B cell (primary cell): ENCODE measurements around the gene NDST3. TPM values are rescaled to one million over a fixed set of nuclear protein-coding genes. Genes with fewer than 3 reads are reported as not detected.

Experiments
- ATAC-seq: fragments of 200-7000 bp; cut with Tn5 transposase; one replicate; pipeline ENCODE4 v1.10.0; 2021; ENCODE audit warnings: low read depth, mild to moderate bottlenecking, moderate number of reproducible peaks, moderate library complexity
- CTCF ChIA-PET: fragments of 350-600 bp; sonication (Branson Sonifier 250); formaldehyde crosslinking; loops from one replicate; lab custom pipeline; 2021; ENCODE audit warnings: antibody characterized with exemption, inconsistent platforms; lab: Charles Lee
- POLR2A ChIA-PET: fragments of 350-600 bp; sonication (Branson Sonifier 250); formaldehyde crosslinking; loops from one replicate; lab custom pipeline; 2021; ENCODE audit warnings: antibody characterized with exemption; lab: Charles Lee
- DNase-seq: peaks from one replicate; pipeline ENCODE4 v3.0.0; 2013
- H2AFZ ChIP-seq: 2 replicates; pipeline ENCODE4 v1.6.1; 2012; ENCODE audit warnings: mild to moderate bottlenecking, low read depth, low read length; ENCODE audit not compliant: insufficient read depth, poor library complexity, severe bottlenecking
- H3K27ac ChIP-seq, 2 donors: 1 replicate in 1 of 2; 2 replicates in 1 of 2; pipeline ENCODE4 v1.5.1; 2012 to 2013; ENCODE audit warnings: low read length in 2 of 2, mild to moderate bottlenecking in 2 of 2, moderate library complexity in 1 of 2
- H3K27me3 ChIP-seq, 4 experiments: fragments of 200-600 bp in 1 of 4; sonication (generic) in 1 of 4; replicated peaks in 1 of 4; 1 replicate in 2 of 4; 2 replicates in 2 of 4; pipeline versions ENCODE4 v1.6.1 to v1.7.0; 2013 to 2016; ENCODE audit warnings: low read length in 3 of 4, mild to moderate bottlenecking in 2 of 4, mixed read lengths in 1 of 4, moderate library complexity in 1 of 4; ENCODE audit not compliant: insufficient read depth in 4 of 4, control insufficient read depth in 3 of 4; ENCODE audit errors: control extremely low read depth in 1 of 4
- H3K36me3 ChIP-seq, 2 experiments: replicated peaks in 1 of 2; 1 replicate in 1 of 2; 2 replicates in 1 of 2; pipeline versions ENCODE4 v1.6.1 to v1.7.1; 2013; ENCODE audit warnings: low read length in 1 of 2; ENCODE audit not compliant: insufficient read depth in 2 of 2, control insufficient read depth in 1 of 2; ENCODE audit errors: control extremely low read depth in 1 of 2, extremely low read depth in 1 of 2
- H3K4me1 ChIP-seq, 2 donors: fragments of 200-600 bp in 1 of 2; sonication (generic) in 1 of 2; 1 replicate in 1 of 2; 2 replicates in 1 of 2; pipeline versions ENCODE4 v1.5.1 to v1.6.1; 2013 to 2017; ENCODE audit warnings: low read length in 2 of 2; ENCODE audit not compliant: control insufficient read depth in 2 of 2, insufficient read depth in 2 of 2
- H3K4me2 ChIP-seq: replicated peaks from 2 replicates; pipeline ENCODE3; 2012; ENCODE audit warnings: mild to moderate bottlenecking, low read depth, low read length; ENCODE audit not compliant: poor library complexity, severe bottlenecking
- H3K4me3 ChIP-seq, 5 experiments: fragments of 200-600 bp in 1 of 5; sonication (generic) in 1 of 5; 1 replicate in 3 of 5; 2 replicates in 2 of 5; pipeline versions ENCODE4 v1.5.1 to v1.7.0; 2011 to 2016; ENCODE audit warnings: low read length in 4 of 5, mild to moderate bottlenecking in 4 of 5, low read depth in 2 of 5, control low read depth in 1 of 5, moderate library complexity in 1 of 5; ENCODE audit not compliant: insufficient read depth in 1 of 5; ENCODE audit errors: control extremely low read depth in 1 of 5, extremely low read depth in 1 of 5
- H3K79me2 ChIP-seq: fragments of 200-600 bp; sonication (generic); one replicate; pipeline ENCODE4 v1.6.0; 2016; ENCODE audit warnings: low read length; ENCODE audit not compliant: control insufficient read depth, insufficient read depth
- H3K9ac ChIP-seq: fragments of 200-600 bp; sonication (generic); 2 replicates; pipeline ENCODE4 v1.6.1; 2017; ENCODE audit warnings: mild to moderate bottlenecking, low read length, moderate library complexity
- H3K9me3 ChIP-seq, 3 donors: one replicate each; pipeline versions ENCODE4 v1.6.1 to v1.7.1; 2013; ENCODE audit warnings: low read length in 2 of 3; ENCODE audit not compliant: control insufficient read depth in 2 of 3, insufficient read depth in 1 of 3; ENCODE audit errors: control extremely low read depth in 1 of 3
- H4K20me1 ChIP-seq: 2 replicates; pipeline ENCODE4 v1.6.0; 2012; ENCODE audit warnings: mild to moderate bottlenecking, low read length; ENCODE audit not compliant: insufficient read depth, control insufficient read depth, poor library complexity, severe bottlenecking
- H3K27ac Mint-ChIP-seq: one replicate; pipeline ENCODE4 v1.8.0; 2021; ENCODE audit warnings: mixed read lengths
- H3K27me3 Mint-ChIP-seq: one replicate; pipeline ENCODE4 v1.8.0; 2021; ENCODE audit warnings: mixed read lengths
- H3K4me1 Mint-ChIP-seq: one replicate; pipeline ENCODE4 v1.8.0; 2021; ENCODE audit warnings: mixed read lengths
- H3K4me3 Mint-ChIP-seq: one replicate; pipeline ENCODE4 v1.8.0; 2021; ENCODE audit warnings: mixed read lengths
- H3K9me3 Mint-ChIP-seq: one replicate; pipeline ENCODE4 v1.8.0; 2022; ENCODE audit warnings: mixed read lengths; ENCODE audit not compliant: insufficient read depth
- CTCF ChIP-seq: fragments of 200-600 bp; IDR thresholded peaks from one replicate; pipeline ENCODE4 v1.8.0; 2022; ENCODE audit warnings: antibody characterized with exemption, mild to moderate bottlenecking
- EZH2 ChIP-seq: IDR thresholded peaks from 2 replicates; pipeline ENCODE4 v1.6.1; 2012; ENCODE audit warnings: borderline replicate concordance, low read depth, mild to moderate bottlenecking, moderate library complexity, low read length; ENCODE audit not compliant: insufficient read depth, poor library complexity, severe bottlenecking
- WGBS: methylation state at CpG from one replicate; pipeline ENCODE4 v1.1.5; 2013; ENCODE audit warnings: missing lambda C conversion rate; ENCODE audit not compliant: insufficient coverage; 5-methylcytosine and 5-hydroxymethylcytosine counted together
- intact Hi-C: fragments of 100-400 bp; cut with micrococcal nuclease; formaldehyde crosslinking; loops from one replicate; pipeline ENCODE4 v1.10.0; 2022
- polyA plus RNA-seq: library from polyadenylated mRNA; depleted of rRNA; stranded (reverse); fragments of >200 nt; gene quantifications from 2 replicates; pipeline ENCODE4 v1.2.3, GENCODE V29; 2012
- total RNA-seq, 2 donors: library from RNA; stranded (reverse); fragments of 120-200 nt in 1 of 2; gene quantifications; 1 replicate in 1 of 2; 2 replicates in 1 of 2; pipeline versions ENCODE4 v1.2.3 to v1.2.4, GENCODE V29; 2013 to 2022

Gene NDST3
- total and polyA plus RNA-seq, 2 donors (not counting 1 experiment from before 2014, with no cell fraction given), result not detected

- Histone ChIP-seq H3K27ac (no peak overlapping the region), H3K4me1 (no peaks in the 10 kb centered on the region), H3K27me3 (no peaks in the 10 kb centered on the region), H3K4me2 (no peak overlapping the region), H4K20me1 (no peaks in the 10 kb centered on the region), H2AFZ (no peak overlapping the region), H3K4me3 (no peak overlapping the region), H3K36me3 (no peaks in the 10 kb centered on the region), H3K9me3 (peaks cover 0 to 1% (median 0%) of the 10 kb centered on the region in 3 donors), H3K79me2 (no peaks in the 10 kb centered on the region), H3K9ac (no peak overlapping the region)
- ATAC-seq, result no peak
- POLR2A ChIA-PET, result no interaction called here
- Mint-ChIP-seq H3K9me3 (no peaks in the 10 kb centered on the region), H3K4me1 (no peaks in the 10 kb centered on the region), H3K27ac (no peak overlapping the region), H3K27me3 (no peaks in the 10 kb centered on the region), H3K4me3 (no peak overlapping the region)
- intact Hi-C loops, result no loop called here
- CTCF ChIA-PET, result no interaction called here
- no peak for DNase-seq
- no CpG with 5 or more reads among the region's 5 CpGs for WGBS
- TF ChIP-seq CTCF (no peak), EZH2 (no peak)
These were observed 120.4 kb downstream of the NDST3 start for GRCh38 chr4:118154649-118155048.

- Histone ChIP-seq H3K4me2 (no peak overlapping the region), H3K4me3 (no peak overlapping the region), H3K27me3 (no peaks in the 10 kb centered on the region), H3K4me1 (no peaks in the 10 kb centered on the region), H2AFZ (no peak overlapping the region), H3K27ac (no peak overlapping the region), H4K20me1 (no peaks in the 10 kb centered on the region), H3K79me2 (no peaks in the 10 kb centered on the region), H3K9me3 (peaks cover 0 to 3% (median 1%) of the 10 kb centered on the region in 3 donors), H3K36me3 (no peaks in the 10 kb centered on the region), H3K9ac (no peak overlapping the region)
- no peak overlapping the region for H3K4me3 Mint-ChIP-seq
- POLR2A ChIA-PET, result no interaction called here
- H3K4me1 Mint-ChIP-seq, result no peaks in the 10 kb centered on the region
- DNase-seq (no peak), ATAC-seq (no peak)
- CTCF ChIA-PET, result no interaction called here
- intact Hi-C loops, result no loop called here
- TF ChIP-seq EZH2 (no peak), CTCF (no peak)
- H3K27ac Mint-ChIP-seq, result no peak overlapping the region
- H3K9me3 Mint-ChIP-seq, result no peaks in the 10 kb centered on the region
- H3K27me3 Mint-ChIP-seq, result no peaks in the 10 kb centered on the region
These were observed 121.2 kb downstream of the NDST3 start for GRCh38 chr4:118155516-118155915.
